Measurements from ENCODE around the gene MAGI2. TPM values are rescaled to one million over a fixed set of nuclear protein-coding genes. Genes with fewer than 3 reads are reported as not detected.

The MAGI2 gene
- total RNA-seq, 1 experiment from 2014 or later = 0.22 TPM

GRCh38 chr7:78530351-78530750, 923.1 kb downstream of the MAGI2 start:
- BruUV-seq (replicated peaks) = no TSS peak
- H4K20me1 ChIP-seq (ENCODE audit: insufficient read depth) = no peaks in the 10 kb centered on the region
- H3K9me3 ChIP-seq (ENCODE audit: control insufficient read depth in 1 of 2, insufficient read depth in 1 of 2, low read depth in 1 of 2, low read length in 2 of 2) = no peaks in the 10 kb centered on the region
- no peaks in the 10 kb centered on the region for H3K4me1 ChIP-seq (ENCODE audit: control insufficient read depth in 1 of 2, insufficient read depth in 2 of 2, low read length in 2 of 2)
- intact Hi-C loops (cut with micrococcal nuclease) = no loop called here
- no peaks in the 10 kb centered on the region for H3K27me3 ChIP-seq (ENCODE audit: insufficient read depth, low read length)
- ChIA-PET RAD21 (ENCODE audit: low non-redundant PET in 1 of 2, low total read pairs in 2 of 2, uncharacterized antibody in 2 of 2, unreplicated experiment in 2 of 2) (no interaction called here), POLR2A (no interaction called here), CTCF (no interaction called here)
- no peak for TF ChIP-seq ZNF274 (IDR thresholded peaks at IDR 0.05; ENCODE audit: low read depth, low read length)
- no peak for TF ChIP-seq MAX (IDR thresholded peaks at IDR 0.05)
- no peak for TF ChIP-seq EZH2phosphoT487 (IDR thresholded peaks at IDR 0.05; ENCODE audit: borderline replicate concordance)
- no peak for TF ChIP-seq ZFX (IDR thresholded peaks at IDR 0.05)
- no peak for TF ChIP-seq CBX3 (IDR thresholded peaks at IDR 0.05; ENCODE audit: low read depth)
- TF ChIP-seq FOSL1 (IDR thresholded peaks at IDR 0.05; ENCODE audit: low read depth) = no peak
- TF ChIP-seq SIN3A (IDR thresholded peaks at IDR 0.05; ENCODE audit: low read depth) = no peak
- no peak for TF ChIP-seq RAD21 (IDR thresholded peaks at IDR 0.05; ENCODE audit: low read depth)
- no peaks in the 10 kb centered on the region for H3K9me2 ChIP-seq (ENCODE audit: insufficient read depth)
- no peaks in the 10 kb centered on the region for H3K36me3 ChIP-seq (ENCODE audit: control insufficient read depth in 1 of 2, insufficient read depth in 2 of 2, low read length in 2 of 2)
- no peak for DNase-seq (ENCODE audit: low read depth, low spot score)
- no peaks in the 10 kb centered on the region for H3K79me2 ChIP-seq (ENCODE audit: insufficient read depth, low read length)
- H2AFZ ChIP-seq (ENCODE audit: low read depth, low read length, poor library complexity, severe bottlenecking) = no peak overlapping the region
- no peak overlapping the region for H3K4me2 ChIP-seq (ENCODE audit: low read length)
- no peak overlapping the region for H3K9ac ChIP-seq (ENCODE audit: low read length)
- no peak overlapping the region for H3K27ac ChIP-seq (ENCODE audit: low read depth, low read length)
- H3K4me3 ChIP-seq (replicated peaks in 1 of 2; ENCODE audit: low read depth in 1 of 2, low read length in 2 of 2) = no peak overlapping the region
- ATAC-seq = no peak

- H3K36me3 ChIP-seq (ENCODE audit: control insufficient read depth in 1 of 2, insufficient read depth in 2 of 2, low read length in 2 of 2) = no peaks in the 10 kb centered on the region
- BruUV-seq (replicated peaks) = no TSS peak
- CTCF ChIA-PET = no interaction called here
- no peaks in the 10 kb centered on the region for H3K9me2 ChIP-seq (ENCODE audit: insufficient read depth)
- H3K79me2 ChIP-seq (ENCODE audit: insufficient read depth, low read length) = no peaks in the 10 kb centered on the region
- no peaks in the 10 kb centered on the region for H3K27me3 ChIP-seq (ENCODE audit: insufficient read depth, low read length)
- POLR2A ChIA-PET = no interaction called here
- H3K27ac ChIP-seq (ENCODE audit: low read depth, low read length) = no peak overlapping the region
- no peaks in the 10 kb centered on the region for H4K20me1 ChIP-seq (ENCODE audit: insufficient read depth)
- no peak overlapping the region for H2AFZ ChIP-seq (ENCODE audit: low read depth, low read length, poor library complexity, severe bottlenecking)
- intact Hi-C loops (cut with micrococcal nuclease) = no loop called here
- no peaks in the 10 kb centered on the region for H3K9me3 ChIP-seq (ENCODE audit: control insufficient read depth in 1 of 2, insufficient read depth in 1 of 2, low read depth in 1 of 2, low read length in 2 of 2)
- no peak overlapping the region for H3K9ac ChIP-seq (ENCODE audit: low read length)
- no peak overlapping the region for H3K4me3 ChIP-seq (replicated peaks in 1 of 2; ENCODE audit: low read depth in 1 of 2, low read length in 2 of 2)
- H3K4me2 ChIP-seq (ENCODE audit: low read length) = no peak overlapping the region
- H3K4me1 ChIP-seq (ENCODE audit: control insufficient read depth in 1 of 2, insufficient read depth in 2 of 2, low read length in 2 of 2) = no peaks in the 10 kb centered on the region
- RAD21 ChIA-PET (ENCODE audit: low non-redundant PET in 1 of 2, low total read pairs in 2 of 2, uncharacterized antibody in 2 of 2, unreplicated experiment in 2 of 2) = no interaction called here
- ATAC-seq = no peak
- no peak for DNase-seq (ENCODE audit: low read depth, low spot score)
- TF ChIP-seq JUND (IDR thresholded peaks at IDR 0.05) = no peak
- no peak for TF ChIP-seq REST (IDR thresholded peaks at IDR 0.05; ENCODE audit: low read depth)
- no peak for TF ChIP-seq CTCF (IDR thresholded peaks at IDR 0.05 in 2 of 3, conservative IDR thresholded peaks at IDR 0.05 in 1 of 3; ENCODE audit: borderline replicate concordance in 1 of 3, insufficient read depth in 1 of 3, low read depth in 2 of 3, low read length in 2 of 3)
- no peak for TF ChIP-seq CEBPB (IDR thresholded peaks at IDR 0.05; ENCODE audit: low read depth)
- no peak for TF ChIP-seq SIN3A (IDR thresholded peaks at IDR 0.05; ENCODE audit: low read depth)
- TF ChIP-seq TCF7L2 (IDR thresholded peaks at IDR 0.05; ENCODE audit: borderline replicate concordance, extremely low read depth, insufficient read depth, insufficient read length) = no peak
- no peak for TF ChIP-seq EZH2 (IDR thresholded peaks at IDR 0.05)
- TF ChIP-seq POLR2AphosphoS5 (IDR thresholded peaks at IDR 0.05; ENCODE audit: low read depth, low read length) = no peak
- TF ChIP-seq EZH2phosphoT487 (IDR thresholded peaks at IDR 0.05; ENCODE audit: borderline replicate concordance) = no peak
- TF ChIP-seq YY1 (IDR thresholded peaks at IDR 0.05; ENCODE audit: extremely low read depth, insufficient replicate concordance, low read depth, low read length) = no peak
- no peak for TF ChIP-seq CBX3 (IDR thresholded peaks at IDR 0.05; ENCODE audit: low read depth)
Measured at GRCh38 chr7:78529392-78529791, 924.1 kb downstream of the MAGI2 start.
